ENCODE results near the gene CELF1.

DNA sequence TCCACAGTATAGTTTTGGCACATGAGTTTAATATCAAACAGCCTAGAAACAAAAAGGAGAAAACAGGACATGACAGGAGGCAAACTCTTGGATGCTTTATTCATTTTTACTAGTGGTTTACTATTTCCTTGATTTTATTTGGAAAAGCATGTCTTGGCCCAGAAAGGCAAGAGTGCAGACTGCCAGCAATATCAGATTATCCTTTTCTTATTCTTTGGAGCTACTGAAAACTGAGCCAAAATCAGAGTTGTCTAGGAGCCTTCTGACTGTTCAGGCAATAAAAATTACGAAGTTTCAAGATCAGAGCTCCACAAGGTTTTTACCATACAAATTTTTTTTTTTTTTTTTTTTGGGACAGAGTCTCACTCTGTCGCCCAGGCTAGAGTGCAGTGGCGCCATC lies 16.0 kb downstream of the CELF1 start:
- TF ChIP-seq, protein P1, sequence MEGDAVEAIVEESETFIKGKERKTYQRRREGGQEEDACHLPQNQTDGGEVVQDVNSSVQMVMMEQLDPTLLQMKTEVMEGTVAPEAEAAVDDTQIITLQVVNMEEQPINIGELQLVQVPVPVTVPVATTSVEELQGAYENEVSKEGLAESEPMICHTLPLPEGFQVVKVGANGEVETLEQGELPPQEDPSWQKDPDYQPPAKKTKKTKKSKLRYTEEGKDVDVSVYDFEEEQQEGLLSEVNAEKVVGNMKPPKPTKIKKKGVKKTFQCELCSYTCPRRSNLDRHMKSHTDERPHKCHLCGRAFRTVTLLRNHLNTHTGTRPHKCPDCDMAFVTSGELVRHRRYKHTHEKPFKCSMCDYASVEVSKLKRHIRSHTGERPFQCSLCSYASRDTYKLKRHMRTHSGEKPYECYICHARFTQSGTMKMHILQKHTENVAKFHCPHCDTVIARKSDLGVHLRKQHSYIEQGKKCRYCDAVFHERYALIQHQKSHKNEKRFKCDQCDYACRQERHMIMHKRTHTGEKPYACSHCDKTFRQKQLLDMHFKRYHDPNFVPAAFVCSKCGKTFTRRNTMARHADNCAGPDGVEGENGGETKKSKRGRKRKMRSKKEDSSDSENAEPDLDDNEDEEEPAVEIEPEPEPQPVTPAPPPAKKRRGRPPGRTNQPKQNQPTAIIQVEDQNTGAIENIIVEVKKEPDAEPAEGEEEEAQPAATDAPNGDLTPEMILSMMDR (IDR thresholded peaks at IDR 0.05) = no peak
- no peak for TF ChIP-seq EZH2 (IDR thresholded peaks at IDR 0.05; ENCODE audit: borderline replicate concordance, insufficient read depth, low read depth, low read length, poor library complexity, severe bottlenecking)
